GM12878 (cell line): Measurements from ENCODE around the gene CSRP1. TPM values are rescaled to one million over a fixed set of nuclear protein-coding genes. Genes with fewer than 3 reads are reported as not detected.

ENCODE experiments used
- ATAC-seq: fragments of 200-7000 bp; cut with Tn5 transposase; 3 replicates; pipeline ENCODE4 v1.9.1; 2020; ENCODE audit warnings: mild to moderate bottlenecking, moderate library complexity
- BruUV-seq: library from RNA; stranded (reverse); fragments of 400-500 nt; replicated peaks from 2 replicates; lab custom pipeline; 2021; lab: Mats Ljungman, UMichigan
- CTCF ChIA-PET: fragments of 300-600 bp; sonication (Branson Sonifier 250); formaldehyde crosslinking; extraction: SDS; loops from one replicate; lab custom pipeline; 2021; ENCODE audit warnings: inconsistent platforms; lab: Yijun Ruan, JAX
- POLR2A ChIA-PET: fragments of 350-600 bp; formaldehyde crosslinking; extraction: SDS; loops from one replicate; lab custom pipeline; 2021; ENCODE audit warnings: inconsistent platforms; lab: Charles Lee
- RAD21 ChIA-PET: fragments of 300-600 bp; sonication (Branson Sonifier 250); formaldehyde crosslinking; loops from one replicate; lab custom pipeline; 2023; ENCODE audit warnings: antibody characterized with exemption; ENCODE audit not compliant: unreplicated experiment; lab: Charles Lee
- SMC1A ChIA-PET: fragments of 300-600 bp; sonication (Branson Sonifier 250); formaldehyde crosslinking; loops from one replicate; lab custom pipeline; 2023; ENCODE audit not compliant: unreplicated experiment, uncharacterized antibody; lab: Charles Lee
- DNase-seq: peaks from one replicate; pipeline ENCODE4 v3.0.0-alpha.2; 2011; ENCODE audit warnings: low read depth, low spot score
- FAIRE-seq: peaks from 3 replicates; lab custom pipeline; 2011; peaks lifted over from hg19 to GRCh38; lab: Jason Lieb, UNC
- H2AFZ ChIP-seq: 2 replicates; pipeline ENCODE4 v1.6.0; 2011; ENCODE audit warnings: low read depth, low read length, control low read depth; ENCODE audit not compliant: control insufficient read depth
- H3K27ac ChIP-seq: 2 replicates; pipeline ENCODE4 v1.5.1; 2011; ENCODE audit warnings: control low read depth; ENCODE audit not compliant: control insufficient read depth, insufficient read depth
- H3K27me3 ChIP-seq, 2 experiments: replicated peaks in 1 of 2; 2 replicates each; pipeline versions ENCODE4 v1.6.0 to v1.6.1; 2011; ENCODE audit warnings: low read length in 1 of 2; ENCODE audit not compliant: control insufficient read depth in 2 of 2, insufficient read depth in 2 of 2
- H3K36me3 ChIP-seq, 2 experiments: 2 replicates each; pipeline ENCODE4 v1.5.1; 2011; ENCODE audit warnings: low read length in 1 of 2; ENCODE audit not compliant: control insufficient read depth in 2 of 2, insufficient read depth in 2 of 2
- H3K4me1 ChIP-seq: 2 replicates; pipeline ENCODE4 v1.6.1; 2011; ENCODE audit warnings: mild to moderate bottlenecking, low read length, moderate library complexity, mixed read lengths; ENCODE audit not compliant: control insufficient read depth, insufficient read depth
- H3K4me2 ChIP-seq: 2 replicates; pipeline ENCODE4 v1.6.0; 2011; ENCODE audit warnings: control low read depth; ENCODE audit not compliant: control insufficient read depth, insufficient read depth
- H3K4me3 ChIP-seq: fragments of 200-600 bp; sonication (generic); 2 replicates; pipeline ENCODE4 v1.5.1; 2016
- H3K79me2 ChIP-seq: 2 replicates; pipeline ENCODE4 v1.6.0; 2011; ENCODE audit warnings: low read length; ENCODE audit not compliant: control insufficient read depth, insufficient read depth
- H3K9ac ChIP-seq: 2 replicates; pipeline ENCODE4 v1.8.0; 2011; ENCODE audit warnings: low read length, control low read depth, mixed read lengths; ENCODE audit not compliant: control insufficient read depth, insufficient read depth
- H3K9me3 ChIP-seq: replicated peaks from 3 replicates; pipeline ENCODE4 v1.5.1; 2011; ENCODE audit warnings: mild to moderate bottlenecking, low read length; ENCODE audit not compliant: control insufficient read depth, insufficient read depth
- H4K20me1 ChIP-seq: 2 replicates; pipeline ENCODE4 v1.6.0; 2011; ENCODE audit not compliant: control insufficient read depth, insufficient read depth
- ATF7 ChIP-seq: fragments of 450-650 bp; IDR thresholded peaks from 2 replicates; pipeline ENCODE4 v1.6.1; 2016; ENCODE audit warnings: low read depth, mild to moderate bottlenecking
- CREB1 ChIP-seq: IDR thresholded peaks from 2 replicates; pipeline ENCODE4 v1.6.1; 2012; ENCODE audit warnings: low read depth, mild to moderate bottlenecking, inconsistent platforms
- MEF2B ChIP-seq: fragments of 450-650 bp; IDR thresholded peaks from 2 replicates; pipeline ENCODE4 v1.6.1; 2018; ENCODE audit warnings: mild to moderate bottlenecking, moderate library complexity; ENCODE audit not compliant: partially characterized antibody, poor library complexity, severe bottlenecking
- PML ChIP-seq: IDR thresholded peaks from 2 replicates; pipeline ENCODE4 v1.6.1; 2012; ENCODE audit warnings: low read length, inconsistent platforms
- RUNX3 ChIP-seq: IDR thresholded peaks from 2 replicates; pipeline ENCODE4 v1.6.1; 2012; ENCODE audit warnings: low read length, inconsistent platforms
- SKIL ChIP-seq: fragments of 450-650 bp; IDR thresholded peaks from 2 replicates; pipeline ENCODE4 v1.6.1; 2017; ENCODE audit warnings: mild to moderate bottlenecking, low read depth, inconsistent platforms; ENCODE audit not compliant: poor library complexity, severe bottlenecking
- STAT1 ChIP-seq: fragments of 450-650 bp; conservative IDR thresholded peaks from 2 replicates; pipeline ENCODE4 v1.6.1; 2014; ENCODE audit warnings: antibody characterized with exemption, mild to moderate bottlenecking
- ZNF622 ChIP-seq: fragments of 450-650 bp; IDR thresholded peaks from 2 replicates; pipeline ENCODE4 v1.6.1; 2017; ENCODE audit warnings: mild to moderate bottlenecking, inconsistent platforms
- WGBS: methylation state at CpG from one replicate; pipeline ENCODE4 v1.1.6; 2016; ENCODE audit warnings: low lambda C conversion rate; ENCODE audit not compliant: insufficient replicate concordance, insufficient coverage; ENCODE audit errors: missing lambda C conversion rate; 5-methylcytosine and 5-hydroxymethylcytosine counted together
- in situ Hi-C: fragments of 300-500 bp; cut with MboI; formaldehyde crosslinking; loops from 9 replicates; pipeline ENCODE4 v1.14.3; 2018; ENCODE audit warnings: mixed read lengths
- intact Hi-C: fragments of 100-400 bp; cut with micrococcal nuclease; formaldehyde crosslinking; loops from one replicate; pipeline ENCODE4 v1.14.2; 2022; ENCODE audit not compliant: unreplicated experiment
- polyA plus RNA-seq, 11 experiments: library from polyadenylated mRNA; depleted of rRNA in 4 of 11; unstranded in 6 of 11; stranded (reverse) in 5 of 11; fragments of >200 nt; fragmentation: Nextera tagmentation in 4 of 11; fragmentation: Illumina TruSeq in 1 of 11; extraction: Ambion mirVana in 4 of 11; extraction: Trizol in 1 of 11; gene quantifications; 1 replicate in 1 of 11; 2 replicates in 10 of 11; pipeline versions ENCODE4 v1.2.1 to v1.2.3, GENCODE V29; 2011 to 2016; ENCODE audit warnings: inconsistent platforms in 2 of 11, missing spikeins in 2 of 11, low read depth in 1 of 11
- total RNA-seq, 4 experiments: library from RNA; depleted of rRNA in 3 of 4; stranded (reverse); fragments of >200 nt in 3 of 4; fragmentation: Illumina TruSeq in 1 of 4; extraction: Trizol in 1 of 4; gene quantifications; 2 replicates each; pipeline versions ENCODE4 v1.2.1 to v1.2.3, GENCODE V29; 2013 to 2021

CSRP1 gene
- total and polyA plus RNA-seq, 10 of the 15 experiments (the other 5 are each of a cell fraction or from before 2014, with no cell fraction given): 23.4 to 99.2 (median 80.7) TPM

GRCh38 chr1:201456499-201457309 lies 50.2 kb downstream of the CSRP1 start (continued):
- TF ChIP-seq SKIL (no peak), PML (no peak), CREB1 (no peak)

GRCh38 chr1:201455098-201455497 lies 51.8 kb downstream of the CSRP1 start:
- Histone ChIP-seq H3K4me3 (no peak overlapping the region), H2AFZ (no peak overlapping the region), H4K20me1 (no peaks in the 10 kb centered on the region), H3K9me3 (no peaks in the 10 kb centered on the region), H3K27me3 (no peaks in the 10 kb centered on the region), H3K27ac (no peak overlapping the region), H3K4me1 (peaks cover 39% of the 10 kb centered on the region), H3K36me3 (no peaks in the 10 kb centered on the region), H3K79me2 (no peaks in the 10 kb centered on the region), H3K9ac (no peak overlapping the region), H3K4me2 (no peak overlapping the region)
- ATAC-seq (no peak), FAIRE-seq (no peak), DNase-seq (no peak)
- BruUV-seq: no TSS peak
- intact Hi-C loops: no loop called here
- ChIA-PET CTCF (interaction anchor here (2.2 to 16.5 kb wide), 3 partner anchors 20 to 59 kb away, joined by 11 to 455 read pairs (median 309); no protein-coding TSS in a partner anchor), RAD21 (interaction anchor here (3.5 to 13.7 kb wide), 2 partner anchors 26 to 57 kb away, joined by 24 to 301 read pairs; no protein-coding TSS in a partner anchor), SMC1A (interaction anchor here (4.8 kb wide), 1 partner anchor 24 kb away, joined by 54 read pairs; no protein-coding TSS in a partner anchor), POLR2A (interaction anchor here (2.0 kb wide), 1 partner anchor 14 kb away, joined by 6 read pairs; the partner anchor contains the start of gene PHLDA3)
- no peak for TF ChIP-seq MEF2B
- TF ChIP-seq ATF7: no peak
- no peak for TF ChIP-seq RUNX3
- TF ChIP-seq ZNF622: no peak
- no peak for TF ChIP-seq STAT1
- in situ Hi-C loops: no loop called here
- WGBS: 71% methylated on average over 6 of the region's 6 CpGs
